Stomach (tissue), 9 donors: Measurements from ENCODE around the gene MAP1LC3B. TPM values are rescaled to one million over a fixed set of nuclear protein-coding genes. Genes with fewer than 3 reads are reported as not detected.

Experiments used
- DNase-seq, 2 donors: peaks; one replicate each; pipeline versions ENCODE4 v3.0.0 to v3.0.0-alpha.2; 2013 to 2019
- H3K27ac ChIP-seq, 5 donors: fragments of 200-600 bp in 4 of 5; sonication (generic) in 4 of 5; one replicate each; pipeline ENCODE4 v1.5.1; 2013 to 2019; ENCODE audit warnings: mild to moderate bottlenecking in 1 of 5, moderate library complexity in 1 of 5
- H3K27me3 ChIP-seq, 3 donors: fragments of 200-600 bp; sonication (generic); one replicate each; pipeline ENCODE4 v1.5.1; 2017 to 2019; ENCODE audit warnings: mixed run types in 1 of 3
- H3K36me3 ChIP-seq, 4 donors: fragments of 200-600 bp; sonication (generic); 1 replicate in 3 of 4; 2 replicates in 1 of 4; pipeline ENCODE4 v1.5.1; 2016 to 2019
- H3K4me1 ChIP-seq, 4 donors: fragments of 200-600 bp; sonication (generic); one replicate each; pipeline ENCODE4 v1.5.1; 2016 to 2019
- H3K4me3 ChIP-seq, 4 donors: fragments of 200-600 bp; sonication (generic) in 3 of 4; one replicate each; pipeline ENCODE4 v1.5.1; 2016 to 2019; ENCODE audit warnings: mild to moderate bottlenecking in 1 of 4
- H3K9me3 ChIP-seq, 4 donors: fragments of 200-600 bp; sonication (generic); one replicate each; pipeline ENCODE4 v1.5.1; 2016 to 2019
- CTCF ChIP-seq, 7 experiments: fragments of 450-650 bp in 4 of 7; fragments of 200-600 bp in 3 of 7; sonication (generic) in 3 of 7; IDR thresholded peaks; one replicate each; pipeline ENCODE4 v1.5.1; 2016 to 2019; ENCODE audit warnings: antibody characterized with exemption in 7 of 7, control low read depth in 2 of 7, mild to moderate bottlenecking in 1 of 7
- EP300 ChIP-seq: sonication (generic); formaldehyde crosslinking; IDR thresholded peaks from one replicate; pipeline ENCODE4 v1.6.1; 2017; ENCODE audit warnings: antibody characterized with exemption
- POLR2A ChIP-seq, 4 donors: fragments of 450-650 bp; IDR thresholded peaks; one replicate each; pipeline ENCODE4 v1.6.1; 2016; ENCODE audit warnings: antibody characterized with exemption in 4 of 4, control low read depth in 2 of 4, mild to moderate bottlenecking in 1 of 4, moderate library complexity in 1 of 4
- POLR2AphosphoS5 ChIP-seq, 3 donors: sonication (generic); formaldehyde crosslinking; IDR thresholded peaks; one replicate each; pipeline ENCODE4 v1.6.1; 2016; ENCODE audit warnings: antibody characterized with exemption in 3 of 3
- WGBS, 5 donors: extraction: QIAGEN DNeasy Blood & Tissue Kit in 3 of 5; methylation state at CpG; one replicate each; pipeline versions ENCODE4 v1.1.5 to v1.1.7; 2013 to 2018; 5-methylcytosine and 5-hydroxymethylcytosine counted together
- intact Hi-C: fragments of 100-400 bp; cut with DNase I; formaldehyde crosslinking; loops from one replicate; pipeline ENCODE4 v1.15.1; 2023; ENCODE audit warnings: low total_unique reads
- polyA plus RNA-seq, 3 donors: library from polyadenylated mRNA; stranded (reverse); fragments of 200-250 nt; gene quantifications; one replicate each; pipeline ENCODE4 v1.2.3, GENCODE V29; 2013
- total RNA-seq, 5 donors: library from RNA; depleted of rRNA; stranded (reverse); fragments of >200 nt; gene quantifications; one replicate each; pipeline versions ENCODE4 v1.1.0 to v1.2.3, GENCODE V29; 2014 to 2016
- donor health status: healthy with polysubstance abuse.
- donor health status: Bipolar disorder and iron deficiency.
- donor health status: healthy.

The MAP1LC3B gene
- total and polyA plus RNA-seq, 8 donors: 24.6 to 111 (median 50.1) TPM

GRCh38 chr16:87436225-87437172, 44.4 kb downstream of the MAP1LC3B start:
- TF ChIP-seq POLR2AphosphoS5 (IDR thresholded peaks at IDR 0.05): no peak
- H3K27ac ChIP-seq: peak overlapping the region; percentile 21 to 77 (median 71)
- peak in 1 of 2 donors; percentile 30 for DNase-seq

GRCh38 chr16:87437327-87437726, 45.2 kb downstream of the MAP1LC3B start:
- intact Hi-C loops: no loop called here
- DNase-seq: no peak
- TF ChIP-seq POLR2AphosphoS5 (IDR thresholded peaks at IDR 0.05) (no peak), EP300 (no peak), CTCF (IDR thresholded peaks at IDR 0.05) (no peak), POLR2A (IDR thresholded peaks at IDR 0.05) (no peak)
- Histone ChIP-seq H3K27ac (no peak overlapping the region), H3K4me1 (peaks cover 15 to 57% (median 40%) of the 10 kb centered on the region in 4 donors), H3K36me3 (peaks cover 0 to 18% (median 11%) of the 10 kb centered on the region in 4 donors), H3K27me3 (no peaks in the 10 kb centered on the region), H3K9me3 (no peaks in the 10 kb centered on the region), H3K4me3 (no peak overlapping the region)
- 92 to 95% (median 95%) methylated on average over 14 of the region's 14 CpGs for WGBS, 5 donors

More at GRCh38 chr16:87436225-87437172, 44.4 kb downstream of the MAP1LC3B start:
- Histone ChIP-seq H3K36me3 (peaks cover 0 to 22% (median 16%) of the 10 kb centered on the region in 4 donors), H3K9me3 (no peaks in the 10 kb centered on the region), H3K27me3 (no peaks in the 10 kb centered on the region), H3K4me1 (peaks cover 15 to 62% (median 44%) of the 10 kb centered on the region in 4 donors), H3K4me3 (no peak overlapping the region)
- 72 to 80% (median 79%) methylated on average over 28 to 29 of the region's 29 CpGs for WGBS, 5 donors
- intact Hi-C loops: no loop called here

- Histone ChIP-seq H3K4me1 (peaks cover 15 to 56% (median 39%) of the 10 kb centered on the region in 4 donors), H3K27ac (no peak overlapping the region), H3K27me3 (no peaks in the 10 kb centered on the region), H3K36me3 (peaks cover 0 to 10% (median 4%) of the 10 kb centered on the region in 4 donors), H3K4me3 (no peak overlapping the region), H3K9me3 (no peaks in the 10 kb centered on the region)
- TF ChIP-seq POLR2AphosphoS5 (IDR thresholded peaks at IDR 0.05) (no peak), EP300 (no peak), POLR2A (IDR thresholded peaks at IDR 0.05) (no peak), CTCF (IDR thresholded peaks at IDR 0.05) (no peak)
- WGBS, 5 donors: 57 to 73% (median 66%) methylated on average over 17 of the region's 17 CpGs
- no peak for DNase-seq
- intact Hi-C loops: no loop called here
Measured at GRCh38 chr16:87437911-87438610, 45.9 kb downstream of the MAP1LC3B start.

- TF ChIP-seq POLR2AphosphoS5 (IDR thresholded peaks at IDR 0.05) (no peak), POLR2A (IDR thresholded peaks at IDR 0.05) (no peak), CTCF (IDR thresholded peaks at IDR 0.05) (no peak), EP300 (no peak)
- Histone ChIP-seq H3K27ac (no peak overlapping the region), H3K9me3 (no peaks in the 10 kb centered on the region), H3K4me1 (peaks cover 15 to 56% (median 39%) of the 10 kb centered on the region in 4 donors), H3K36me3 (peaks cover 0 to 6% (median 3%) of the 10 kb centered on the region in 4 donors), H3K27me3 (no peaks in the 10 kb centered on the region), H3K4me3 (no peak overlapping the region)
- whole genome bisulfite sequencing, 5 donors: 79 to 84% (median 81%) methylated on average over 9 of the region's 9 CpGs
- DNase-seq: no peak
- intact Hi-C loops: no loop called here
Measured at GRCh38 chr16:87438611-87438985, 46.5 kb downstream of the MAP1LC3B start.
